HG03135 (cell line): ENCODE data around the gene UTF1.
"Not testable (repeated sequence)": the region's sequence is repeated elsewhere in the genome, so short reads cannot be mapped to it uniquely, and the experiment has no call there.

Experiments
- ATAC-seq: cut with Tn5 transposase; IDR thresholded peaks from one replicate; pipeline ENCODE4 v1.9.1; 2021; ENCODE audit warnings: mild to moderate bottlenecking, moderate library complexity; ENCODE audit not compliant: unreplicated experiment

Gene UTF1

GRCh38 chr10:133225707-133226191 is 4.3 kb upstream of the UTF1 start:
- ATAC-seq = no peak

GRCh38 chr10:133226251-133226808 is 3.7 kb upstream of the UTF1 start:
- no peak for ATAC-seq

GRCh38 chr10:133227256-133227655 is 2.8 kb upstream of the UTF1 start:
- no peak for ATAC-seq

GRCh38 chr10:133229265-133230043 is 563 bp upstream of the UTF1 start:
- ATAC-seq = no peak

- ATAC-seq = no peak
Measured at GRCh38 chr10:133230387-133231195, 574 bp downstream of the UTF1 start.

- no peak for ATAC-seq
Measured at GRCh38 chr10:133231244-133231945, 1.4 kb downstream of the UTF1 start.

- no peak for ATAC-seq
Measured at GRCh38 chr10:133231946-133232574, 2.0 kb downstream of the UTF1 start.

- ATAC-seq = not testable (repeated sequence)
Measured at GRCh38 chr10:133234796-133235195, 4.8 kb downstream of the UTF1 start.

GRCh38 chr10:133235265-133235855 is 5.3 kb downstream of the UTF1 start:
- no peak for ATAC-seq

- ATAC-seq = no peak
Measured at GRCh38 chr10:133235932-133236331, 5.9 kb downstream of the UTF1 start.

- ATAC-seq = no peak
Measured at GRCh38 chr10:133236401-133237240, 6.6 kb downstream of the UTF1 start.

- no peak for ATAC-seq
Measured at GRCh38 chr10:133237241-133237587, 7.2 kb downstream of the UTF1 start.

- ATAC-seq = no peak
Measured at GRCh38 chr10:133237588-133238465, 7.8 kb downstream of the UTF1 start, which contains the start of gene VENTX. TSS of gene VENTX (plus strand) at chr10:133237855. CDS start at chr10:133237915, 60 bp downstream.

GRCh38 chr10:133238466-133238804 is 8.4 kb downstream of the UTF1 start:
- ATAC-seq = no peak

- no peak for ATAC-seq
Measured at GRCh38 chr10:133239990-133240389, 10.0 kb downstream of the UTF1 start.

- ATAC-seq = no peak
Measured at GRCh38 chr10:133241501-133242205, 11.6 kb downstream of the UTF1 start.

- no peak for ATAC-seq
Measured at GRCh38 chr10:133242611-133243356, 12.8 kb downstream of the UTF1 start.
